Measurements from ENCODE around the gene TAAR1.
A peak's percentile ranks its signal among the peaks of the same experiment; 100 is the strongest.
"Not testable (repeated sequence)": the region's sequence is repeated elsewhere in the genome, so short reads cannot be mapped to it uniquely, and the experiment has no call there.

The TAAR1 gene

GRCh38 chr6:132661906-132662305 lies 2.9 kb upstream of the TAAR1 start:
- DNase-seq (ENCODE audit: low spot score) = no peak

GRCh38 chr6:132651062-132651461 lies 7.9 kb downstream of the TAAR1 start:
- no peak for DNase-seq (ENCODE audit: low spot score)

DNA sequence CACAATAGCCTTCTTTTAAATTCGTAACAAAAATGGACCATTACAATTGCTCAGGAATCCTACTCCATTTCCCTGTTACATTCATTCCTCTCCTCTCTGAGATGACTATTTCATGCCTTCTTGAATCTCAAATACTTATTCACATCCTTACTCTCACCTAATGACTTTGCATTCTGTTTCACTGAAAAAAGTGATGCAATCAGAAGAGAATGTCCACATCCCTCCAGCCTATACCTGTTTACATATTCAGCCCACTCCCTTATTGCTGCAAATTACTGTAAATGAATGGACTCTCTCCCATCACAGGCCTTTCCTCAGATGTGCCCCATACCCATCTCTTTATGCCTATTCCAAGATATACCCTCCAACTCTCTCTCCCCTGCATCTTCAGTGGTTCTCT lies 8.6 kb downstream of the TAAR1 start:
- DNase-seq (ENCODE audit: low spot score) = no peak

DNA sequence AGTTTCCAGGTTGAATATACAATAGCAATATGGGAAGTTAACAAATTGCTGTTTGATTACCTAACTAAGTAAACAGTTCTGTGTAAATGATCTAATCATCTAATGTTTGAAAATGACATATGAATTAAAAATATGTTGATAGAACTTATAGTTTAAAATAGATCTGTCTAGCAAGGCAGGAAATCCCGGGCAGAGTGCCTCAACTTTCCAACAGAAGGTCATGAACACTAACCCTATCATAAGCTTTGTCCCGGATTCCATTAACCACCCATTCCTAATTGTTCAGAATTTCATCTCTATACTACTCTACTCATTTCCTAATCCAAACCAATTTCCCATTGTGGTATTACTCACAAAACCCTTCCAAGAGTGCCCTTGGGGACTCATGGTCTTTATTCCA lies 10.2 kb downstream of the TAAR1 start:
- no peak for DNase-seq (ENCODE audit: low spot score)

DNA sequence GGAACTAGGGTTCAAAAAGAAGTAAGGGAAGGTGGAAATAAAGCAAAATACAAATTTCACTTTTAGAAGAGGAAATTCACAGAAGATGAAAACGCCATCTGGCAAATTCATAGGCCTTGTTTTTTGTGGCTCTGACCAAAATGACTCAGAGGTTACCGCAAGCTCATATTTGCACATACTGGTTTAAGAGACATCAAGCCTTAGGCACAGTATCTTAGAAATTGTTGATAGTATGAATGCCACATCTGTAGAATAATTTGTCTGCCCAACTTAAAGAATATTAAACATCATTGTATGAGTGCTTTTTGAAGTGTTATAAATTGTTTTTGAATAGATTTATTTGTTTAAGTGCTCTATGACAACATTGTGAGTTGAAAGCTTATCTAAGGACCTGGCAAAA lies 10.6 kb downstream of the TAAR1 start:
- DNase-seq (ENCODE audit: low spot score) = no peak

DNA sequence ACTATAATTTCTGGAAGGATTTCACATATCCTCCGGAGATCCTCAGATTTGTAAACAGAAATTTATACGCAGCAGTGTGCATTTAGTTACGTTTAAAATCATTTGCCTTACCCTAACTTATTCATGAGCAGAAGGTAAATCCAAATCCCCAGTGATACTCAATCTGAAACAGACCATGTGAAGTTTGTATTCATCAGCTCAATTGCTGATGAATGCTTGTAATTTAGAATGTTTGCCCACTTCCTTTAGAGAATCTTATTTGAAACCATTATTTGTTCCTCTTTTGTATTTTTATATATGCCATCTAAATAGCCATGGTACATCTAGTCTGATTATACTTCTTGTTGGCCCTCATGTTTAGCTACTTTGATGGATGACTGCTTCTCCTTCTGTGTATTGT lies 15.4 kb downstream of the TAAR1 start:
- no peak for DNase-seq (ENCODE audit: low spot score)

GRCh38 chr6:132637135-132637534 lies 21.8 kb downstream of the TAAR1 start:
- not testable (repeated sequence) for DNase-seq (ENCODE audit: low spot score)

- DNase-seq (ENCODE audit: low spot score) = not testable (repeated sequence)
Observed at GRCh38 chr6:132635906-132636305, 23.1 kb downstream of the TAAR1 start.

GRCh38 chr6:132635288-132635687 lies 23.7 kb downstream of the TAAR1 start:
- not testable (repeated sequence) for DNase-seq (ENCODE audit: low spot score)

DNA sequence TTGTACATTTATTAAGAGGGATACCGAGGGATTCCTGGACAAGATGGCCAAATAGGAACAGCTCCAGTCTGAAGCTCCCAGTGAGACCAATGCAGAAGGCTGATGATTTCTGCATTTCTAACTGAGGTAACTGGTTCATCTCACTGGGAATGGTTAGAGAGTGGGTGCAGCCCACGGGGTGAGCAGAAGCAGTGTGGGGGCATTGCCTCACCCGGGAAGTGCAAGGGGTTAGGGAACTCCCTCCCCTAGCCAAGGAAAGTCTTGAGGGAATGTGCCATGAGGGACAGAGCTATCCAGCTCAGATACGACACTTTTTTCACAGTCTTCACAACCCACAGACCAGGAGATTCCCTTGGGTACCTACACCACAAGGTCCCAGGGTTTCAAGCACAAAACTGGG lies 24.2 kb downstream of the TAAR1 start:
- DNase-seq (ENCODE audit: low spot score) = no peak

DNA sequence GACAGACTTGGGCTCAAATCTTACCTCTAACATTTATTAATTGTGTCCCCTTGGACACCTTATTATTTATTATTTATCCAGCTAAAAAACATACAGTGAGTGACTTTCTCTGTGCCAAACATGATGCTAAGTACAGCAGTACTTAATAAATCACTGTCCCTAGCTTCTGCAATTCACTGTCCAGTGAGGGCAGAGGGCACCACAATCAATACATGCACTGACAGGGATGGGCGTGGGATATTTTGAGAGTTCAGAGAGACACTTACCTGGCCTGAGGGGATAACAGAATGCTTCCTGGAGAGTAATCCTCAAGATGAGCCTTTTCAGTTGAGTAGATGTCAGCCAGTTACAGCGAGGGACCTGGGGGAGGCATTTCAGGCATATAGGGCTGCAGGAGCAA lies 25.6 kb downstream of the TAAR1 start:
- DNase-seq (ENCODE audit: low spot score) = no peak

GRCh38 chr6:132624175-132624574 lies 34.8 kb downstream of the TAAR1 start, which contains the start of gene TAAR2:
Gene TAAR2 (minus strand): TSS chr6:132624275. CDS start chr6:132624275, 0 bp downstream.
- no peak for DNase-seq (ENCODE audit: low spot score)

DNA sequence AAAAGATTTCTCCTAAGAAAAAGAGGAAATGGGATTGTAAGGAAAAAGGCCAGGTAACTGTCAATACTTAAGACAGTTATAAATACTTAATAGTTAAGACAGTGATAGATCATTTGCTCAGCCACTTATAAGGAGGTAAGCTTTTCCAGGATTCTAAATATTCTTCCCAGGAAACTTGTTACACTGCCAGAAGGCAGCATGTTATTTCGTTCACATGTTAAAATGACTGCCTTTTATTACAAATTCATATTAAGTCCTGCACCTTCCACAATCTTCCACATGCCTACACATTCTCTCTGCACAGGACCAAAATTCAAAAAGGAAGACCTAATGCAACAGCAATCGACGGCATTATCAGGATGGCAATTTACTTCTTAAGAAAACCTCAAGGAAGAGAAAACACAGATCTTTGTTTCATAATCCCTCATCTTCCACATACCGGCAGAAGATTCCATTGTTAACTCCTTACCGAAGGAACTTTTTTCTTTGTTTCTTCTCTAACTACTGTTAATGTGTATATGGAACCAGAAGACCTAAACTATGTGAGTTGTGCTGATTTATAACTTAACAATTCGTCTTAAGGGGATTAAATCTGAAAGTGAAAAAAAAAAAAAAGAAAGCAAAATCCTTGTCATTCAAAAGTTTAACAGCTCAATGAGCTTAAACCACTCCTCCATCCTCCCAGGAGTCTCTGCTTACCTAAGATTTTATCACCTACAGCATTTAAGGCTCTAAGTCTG lies 35.7 kb downstream of the TAAR1 start:
- no peak for DNase-seq (ENCODE audit: low spot score)

DNA sequence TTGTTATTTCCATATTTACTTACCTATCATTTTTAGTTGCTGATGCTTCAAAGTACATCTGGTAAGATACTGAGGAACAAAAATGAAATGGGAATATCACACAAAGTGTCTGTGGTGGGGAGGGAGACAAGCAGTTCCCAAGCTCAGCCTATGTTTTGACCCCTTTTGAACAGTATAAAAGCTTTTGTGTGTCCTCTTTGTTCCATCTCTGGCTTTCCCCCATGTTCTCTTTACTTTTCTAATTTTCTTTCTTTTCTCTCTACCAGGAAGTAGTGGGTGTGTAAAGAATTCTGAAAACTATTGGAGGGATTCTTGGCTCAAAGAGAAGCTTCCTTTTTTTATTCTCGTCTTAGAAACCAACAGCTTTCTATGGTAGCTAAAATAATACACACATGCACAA lies 42.3 kb downstream of the TAAR1 start:
- no peak for DNase-seq (ENCODE audit: low spot score)

GRCh38 chr6:132614554-132614953 lies 44.4 kb downstream of the TAAR1 start:
- DNase-seq (ENCODE audit: low spot score) = no peak

DNA sequence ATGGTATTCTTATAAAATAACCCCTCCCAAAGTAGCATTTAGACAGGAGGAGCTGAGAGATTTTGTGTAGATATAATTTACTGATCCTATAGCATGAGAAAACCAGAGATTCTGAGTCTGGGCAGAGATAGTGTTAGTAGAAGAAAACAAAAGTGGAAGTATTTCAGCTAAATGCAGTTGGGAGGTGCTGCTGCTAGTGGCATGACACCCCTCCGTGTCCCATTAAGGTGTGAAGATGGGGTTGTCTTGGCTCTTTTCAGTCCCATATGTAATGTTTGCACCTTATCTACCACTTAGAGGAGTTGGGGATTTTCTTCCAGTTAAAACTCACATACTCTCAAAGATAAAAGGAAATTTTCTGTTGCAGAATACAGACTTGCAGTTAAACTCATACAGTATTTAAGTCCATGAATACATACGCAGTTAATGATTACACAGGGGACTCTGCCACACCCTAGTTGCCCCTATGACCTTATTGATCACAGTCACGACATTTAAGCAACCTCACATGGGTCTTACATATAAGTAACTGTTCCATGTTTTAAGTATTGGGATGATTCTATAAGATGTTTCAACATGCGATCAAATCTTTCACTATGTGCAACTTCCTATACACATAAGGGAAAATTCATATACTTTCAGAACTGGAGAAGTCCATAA lies 46.4 kb downstream of the TAAR1 start:
- DNase-seq (ENCODE audit: low spot score) = no peak

DNA sequence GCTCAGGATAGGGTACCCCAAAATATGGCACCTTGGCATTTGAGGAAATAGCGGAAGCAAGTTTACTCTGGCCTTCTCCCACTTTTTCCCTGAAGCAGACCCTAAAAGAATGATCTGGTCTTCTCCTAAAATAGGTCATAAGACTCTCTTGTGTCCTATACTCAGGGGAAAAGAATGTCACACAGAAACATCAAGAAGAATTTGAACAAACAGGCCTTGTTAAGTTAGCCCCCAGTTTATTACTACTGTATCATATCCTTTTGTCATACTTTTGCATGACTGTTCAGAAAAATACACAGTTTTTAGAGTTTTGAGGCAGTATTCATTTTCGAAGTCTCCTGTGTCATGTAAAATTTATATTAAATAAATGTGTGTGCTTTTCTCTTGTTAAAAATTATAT lies 47.4 kb downstream of the TAAR1 start:
- no peak for DNase-seq (ENCODE audit: low spot score)

DNA sequence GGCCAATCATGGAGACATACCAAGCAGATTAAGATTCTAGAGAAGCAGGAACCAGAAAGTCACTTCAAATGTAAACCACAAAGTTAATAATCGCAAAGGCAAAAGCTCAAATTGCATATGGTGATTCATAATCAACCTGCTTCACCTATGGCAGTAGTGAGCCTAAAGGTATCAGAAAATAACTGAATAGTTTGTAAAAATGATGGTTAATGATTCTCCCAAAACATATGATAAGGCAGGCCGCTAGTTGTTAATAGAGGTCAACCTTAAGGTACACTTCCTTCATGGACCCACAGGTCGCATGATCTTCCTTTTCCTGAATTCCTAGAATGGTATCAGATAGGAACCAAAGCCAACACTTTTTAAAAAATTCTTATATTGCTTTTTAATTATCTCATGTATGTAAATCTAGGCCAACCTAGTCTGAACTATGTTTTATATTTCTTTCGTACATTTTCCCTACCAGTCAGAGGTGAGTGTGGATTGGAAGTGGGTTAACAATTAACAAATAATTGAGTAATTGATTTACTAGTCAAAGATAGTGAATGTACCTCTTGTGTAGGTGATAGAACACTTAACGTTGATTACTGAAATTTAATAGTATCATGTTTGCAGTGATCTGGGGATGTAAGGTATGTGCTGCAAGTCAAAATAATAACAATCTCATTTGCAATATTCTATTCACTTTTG lies 51.3 kb downstream of the TAAR1 start:
- no peak for DNase-seq (ENCODE audit: low spot score)

DNA sequence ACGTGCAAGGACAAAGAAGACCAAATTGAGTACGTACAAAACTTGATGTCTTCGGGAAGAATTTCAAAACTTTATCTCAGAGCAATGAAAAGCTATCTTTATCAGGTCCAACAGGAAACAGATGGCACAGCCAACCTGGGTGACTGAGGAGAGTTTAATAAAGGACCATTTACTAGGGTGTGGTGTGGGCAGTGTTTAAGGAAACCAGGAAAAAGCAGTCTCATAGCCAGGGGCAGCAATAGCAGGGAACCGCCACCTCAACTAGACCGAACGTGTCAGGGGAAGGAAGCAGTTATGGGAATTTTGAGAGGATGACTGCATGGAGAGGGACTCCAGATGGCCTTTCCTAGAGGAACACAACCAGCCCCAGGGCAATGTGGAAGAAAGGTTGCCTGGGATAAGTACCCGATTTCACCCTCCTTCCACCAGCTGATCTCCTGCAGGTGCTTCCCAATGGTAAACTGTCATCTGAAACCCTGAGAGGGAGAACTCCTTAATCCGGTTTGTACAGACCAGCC lies 54.3 kb downstream of the TAAR1 start:
- DNase-seq (ENCODE audit: low spot score) = no peak

DNA sequence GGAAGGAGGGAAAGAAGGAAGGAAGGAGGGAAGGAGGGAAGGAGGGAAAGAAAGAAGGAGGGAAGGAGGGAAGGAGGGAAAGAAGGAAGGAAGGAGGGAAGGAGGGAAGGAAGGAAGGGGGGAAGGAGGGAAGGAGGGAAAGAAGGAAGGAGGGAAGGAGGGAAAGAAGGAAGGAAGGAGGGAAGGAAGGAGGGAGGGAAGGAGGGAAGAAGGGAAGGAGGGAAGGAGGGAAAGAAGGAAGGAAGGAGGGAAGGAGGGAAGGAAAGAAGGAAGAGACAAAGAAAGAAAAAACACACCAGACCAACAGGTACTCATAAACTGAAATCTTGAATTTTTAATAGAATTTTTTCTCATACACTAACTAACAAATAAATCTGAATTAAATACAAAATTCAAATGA lies 58.1 kb downstream of the TAAR1 start:
- not testable (repeated sequence) for DNase-seq (ENCODE audit: low spot score)

DNA sequence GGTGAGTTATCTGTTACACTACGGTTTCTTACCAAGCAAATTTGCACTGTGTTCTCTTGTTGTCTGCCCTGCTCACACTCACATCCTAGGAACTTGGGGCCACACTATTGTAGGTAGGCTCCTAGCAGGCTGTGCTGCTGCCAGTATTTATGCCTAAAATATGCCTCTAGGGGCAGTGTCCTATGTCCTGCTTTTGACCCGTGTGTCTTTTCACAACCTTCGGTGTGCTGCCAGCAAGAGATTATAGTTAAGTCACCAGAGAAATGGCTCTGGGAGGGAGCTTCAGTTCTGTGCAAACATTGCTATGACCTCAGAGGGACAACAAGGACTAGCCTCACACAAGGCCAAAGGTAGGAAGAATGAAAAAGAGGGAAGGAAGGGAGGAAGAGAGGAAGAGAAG lies 60.5 kb downstream of the TAAR1 start:
- peak; percentile 51 for DNase-seq (ENCODE audit: low spot score)

GRCh38 chr6:132596201-132596600 lies 62.8 kb downstream of the TAAR1 start:
- DNase-seq (ENCODE audit: low spot score) = no peak
